Fibroblast of mammary gland (primary cell): ENCODE measurements around the gene PARK7.
A peak's percentile ranks its signal among the peaks of the same experiment; 100 is the strongest.

ENCODE experiments used
- DNase-seq: peaks from one replicate; pipeline ENCODE4 v3.0.0-alpha.2; 2010; ENCODE audit warnings: low read depth
- H3K4me3 ChIP-seq: 2 replicates; pipeline ENCODE4 v1.5.1; 2011; ENCODE audit warnings: low read depth, mild to moderate bottlenecking, low read length, moderate library complexity; ENCODE audit not compliant: control insufficient read depth
- TF ChIP-seq, protein P1 (sequence below): conservative IDR thresholded peaks from 2 replicates; pipeline ENCODE4 v1.5.1; 2011; ENCODE audit warnings: low read depth, low read length, inconsistent platforms; ENCODE audit not compliant: control insufficient read depth, insufficient read depth

The PARK7 gene

DNA sequence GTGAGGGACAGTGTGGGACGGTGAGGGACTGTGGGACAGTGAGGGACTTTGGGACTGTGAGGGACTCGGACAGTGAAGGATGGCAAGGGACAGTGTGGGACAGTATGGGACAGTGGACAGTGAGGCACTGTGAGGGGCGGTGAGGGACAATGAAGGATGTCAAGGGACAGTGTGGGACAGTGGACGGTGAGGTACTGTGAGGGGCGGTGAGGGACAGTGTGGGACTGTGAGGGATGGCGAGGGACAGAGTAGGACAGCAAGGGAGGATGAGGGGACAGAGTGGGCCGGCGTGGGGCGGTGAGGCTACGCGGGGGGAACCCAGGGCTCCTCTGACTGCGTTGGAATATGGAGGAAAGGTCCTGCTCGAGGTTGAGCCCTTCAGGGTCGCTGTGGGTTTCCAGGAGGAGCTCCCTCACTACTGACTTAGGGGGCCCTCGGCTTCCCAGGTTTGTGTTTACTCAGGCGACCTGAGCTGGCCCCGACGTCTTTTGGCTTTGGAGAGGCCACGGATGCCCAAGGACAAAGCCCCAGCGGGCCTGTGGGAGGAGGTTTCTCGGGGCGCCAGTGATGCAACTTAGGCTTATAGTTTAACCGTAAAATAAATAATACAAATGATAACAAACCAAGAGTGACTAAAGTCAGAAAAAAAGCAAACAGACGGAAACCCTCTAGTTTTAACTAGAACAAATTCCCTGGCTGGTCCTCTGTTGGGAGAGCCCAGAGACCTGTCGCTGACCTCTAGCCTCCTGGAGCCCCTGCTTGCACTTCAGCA lies 65.7 kb downstream of the PARK7 start:
- TF ChIP-seq, protein P1, sequence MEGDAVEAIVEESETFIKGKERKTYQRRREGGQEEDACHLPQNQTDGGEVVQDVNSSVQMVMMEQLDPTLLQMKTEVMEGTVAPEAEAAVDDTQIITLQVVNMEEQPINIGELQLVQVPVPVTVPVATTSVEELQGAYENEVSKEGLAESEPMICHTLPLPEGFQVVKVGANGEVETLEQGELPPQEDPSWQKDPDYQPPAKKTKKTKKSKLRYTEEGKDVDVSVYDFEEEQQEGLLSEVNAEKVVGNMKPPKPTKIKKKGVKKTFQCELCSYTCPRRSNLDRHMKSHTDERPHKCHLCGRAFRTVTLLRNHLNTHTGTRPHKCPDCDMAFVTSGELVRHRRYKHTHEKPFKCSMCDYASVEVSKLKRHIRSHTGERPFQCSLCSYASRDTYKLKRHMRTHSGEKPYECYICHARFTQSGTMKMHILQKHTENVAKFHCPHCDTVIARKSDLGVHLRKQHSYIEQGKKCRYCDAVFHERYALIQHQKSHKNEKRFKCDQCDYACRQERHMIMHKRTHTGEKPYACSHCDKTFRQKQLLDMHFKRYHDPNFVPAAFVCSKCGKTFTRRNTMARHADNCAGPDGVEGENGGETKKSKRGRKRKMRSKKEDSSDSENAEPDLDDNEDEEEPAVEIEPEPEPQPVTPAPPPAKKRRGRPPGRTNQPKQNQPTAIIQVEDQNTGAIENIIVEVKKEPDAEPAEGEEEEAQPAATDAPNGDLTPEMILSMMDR, result no peak
- H3K4me3 ChIP-seq, result peak overlapping the region; percentile 50
- peak; percentile 64 for DNase-seq

DNA sequence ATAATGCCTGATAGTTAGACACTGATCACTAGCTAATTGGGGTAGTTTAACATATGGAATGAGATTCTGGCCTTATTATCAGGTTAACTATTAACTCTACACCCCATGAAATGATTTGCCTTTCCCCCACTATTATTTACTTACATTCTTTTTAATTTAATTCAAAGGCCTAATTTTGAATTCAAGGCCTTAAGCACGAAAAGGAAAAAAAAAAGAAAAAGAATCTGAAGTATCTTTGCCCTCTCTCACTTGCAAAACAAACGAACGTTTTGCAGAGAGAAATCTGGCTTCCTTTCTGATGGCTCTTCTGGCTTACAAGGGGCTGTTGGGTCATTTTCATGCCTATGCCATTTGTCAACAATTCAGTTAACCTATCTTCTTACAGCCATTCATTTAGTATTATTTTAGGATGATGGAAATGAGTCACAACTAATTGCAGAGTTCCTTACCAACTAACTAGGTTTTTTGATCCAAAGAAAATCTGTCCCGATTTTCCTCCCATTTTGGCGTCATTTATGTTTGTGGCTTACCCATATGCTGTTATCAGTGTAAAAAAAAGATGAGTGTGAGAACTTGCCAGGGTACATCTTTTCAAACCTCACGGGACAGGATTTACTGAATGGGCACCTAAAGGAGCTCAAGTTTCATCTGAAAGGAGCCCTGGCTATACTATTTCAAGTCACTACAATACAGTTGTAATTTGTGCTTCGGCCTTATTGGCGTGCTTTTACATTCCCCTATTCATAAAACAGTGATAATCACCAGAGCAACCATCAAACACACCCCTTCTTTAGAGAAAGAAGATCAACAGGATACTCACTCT lies 66.4 kb downstream of the PARK7 start:
- peak; percentile 94 for DNase-seq
- H3K4me3 ChIP-seq, result no peak overlapping the region
- TF ChIP-seq, protein P1, result no peak

DNA sequence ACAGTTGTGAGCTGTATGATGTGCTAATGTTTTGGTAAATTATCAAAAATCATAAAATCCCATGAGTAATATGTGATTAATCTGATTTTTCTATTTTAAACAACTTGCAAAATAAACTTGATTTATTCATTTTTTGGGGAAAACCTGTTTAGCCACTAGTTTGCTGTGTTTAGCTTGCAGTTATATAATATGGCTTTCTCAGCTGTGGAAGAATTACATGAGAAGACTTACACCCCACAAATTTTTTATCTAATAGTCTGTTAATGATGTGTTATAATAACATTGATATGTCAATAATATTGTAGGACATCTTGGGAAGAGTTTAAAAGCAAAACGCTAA lies 67.0 kb downstream of the PARK7 start:
- TF ChIP-seq, protein P1, result no peak
- no peak for DNase-seq
- no peak overlapping the region for H3K4me3 ChIP-seq

DNA sequence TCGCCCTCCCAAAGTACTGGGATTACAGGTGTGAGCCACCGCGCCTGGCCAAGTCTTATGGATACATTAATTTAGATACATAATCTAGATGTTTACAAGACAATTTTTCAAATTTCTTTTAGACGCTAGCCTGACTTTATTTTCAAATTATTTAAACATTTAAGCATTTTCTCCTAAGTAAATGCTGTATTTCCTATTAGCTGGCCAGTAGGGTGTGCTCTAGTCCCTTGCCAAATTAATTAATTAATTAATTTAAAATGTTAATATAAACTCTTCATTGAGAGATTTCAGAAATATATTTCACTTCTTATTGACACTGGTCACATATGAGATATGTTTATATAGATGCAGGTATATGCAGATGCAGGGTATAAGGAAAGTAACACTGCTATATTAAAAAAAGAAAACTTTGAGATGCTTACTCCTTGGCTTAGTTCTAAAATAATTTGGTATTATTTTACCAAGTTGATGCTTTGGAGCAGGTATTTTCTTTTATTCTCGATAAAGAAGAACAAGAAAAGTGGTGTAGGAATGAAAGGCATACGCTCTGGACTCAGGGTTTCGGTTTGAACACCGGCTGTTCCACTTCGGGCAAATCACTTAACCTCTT lies 69.8 kb downstream of the PARK7 start:
- peak; percentile 76 for DNase-seq
- TF ChIP-seq, protein P1, result peak; percentile 58
- H3K4me3 ChIP-seq, result no peak overlapping the region

DNA sequence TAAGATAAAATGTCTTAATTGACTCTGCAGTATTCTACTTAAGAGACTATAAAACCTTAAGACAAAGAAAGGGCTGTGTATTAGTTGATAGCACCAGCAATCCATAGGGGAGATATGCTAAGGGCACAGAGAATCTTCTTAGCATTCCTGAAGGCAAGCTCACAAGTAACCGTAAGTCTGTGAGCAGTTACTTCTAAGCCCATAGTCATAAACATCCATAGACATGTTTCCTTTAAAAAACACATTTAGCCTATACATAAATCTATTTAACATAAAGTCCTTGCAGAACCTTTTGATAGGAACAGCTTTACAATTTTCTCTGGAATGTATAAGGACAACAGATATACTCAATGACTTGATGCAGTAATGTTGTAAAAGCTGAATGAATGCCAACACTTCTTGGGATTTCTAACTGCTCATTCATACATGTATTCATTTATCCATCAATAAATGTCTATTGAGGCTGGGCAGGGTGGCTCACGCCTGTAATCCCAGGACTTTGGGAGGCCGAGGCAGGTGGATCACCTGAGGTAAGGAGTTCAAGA lies 70.9 kb downstream of the PARK7 start:
- peak; percentile 17 for DNase-seq
- TF ChIP-seq, protein P1, result no peak
- H3K4me3 ChIP-seq, result no peak overlapping the region

DNA sequence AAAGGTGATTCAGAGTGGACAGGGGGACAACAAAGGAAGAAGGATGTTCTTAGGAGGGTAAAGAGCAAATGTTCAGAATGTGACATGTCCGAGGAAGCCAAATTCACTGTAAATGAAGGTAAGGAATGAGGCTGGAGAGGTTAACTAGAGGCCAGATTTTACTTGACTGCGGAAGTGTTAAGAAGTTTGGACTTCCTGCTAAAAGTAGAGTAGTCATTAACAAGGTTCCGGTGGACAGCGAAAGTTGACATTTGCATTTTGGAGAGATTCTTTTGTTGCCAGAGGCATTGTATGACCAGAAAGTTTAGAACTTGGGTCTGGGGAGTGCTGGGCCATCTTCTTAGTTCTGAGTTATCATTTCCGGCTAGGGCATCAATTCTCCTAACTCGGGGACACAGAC lies 71.8 kb downstream of the PARK7 start:
- TF ChIP-seq, protein P1, result no peak

More for the DNA sequence above, 71.8 kb downstream of the PARK7 start:
- DNase-seq, result no peak
- no peak overlapping the region for H3K4me3 ChIP-seq
